ENCODE results near the gene PI4K2B.
"Not testable (repeated sequence)": the region's sequence is repeated elsewhere in the genome, so short reads cannot be mapped to it uniquely, and the experiment has no call there.

Gene PI4K2B

GRCh38 chr4:25253786-25254185, 20.0 kb downstream of the PI4K2B start:
- H3K4me3 Mint-ChIP-seq; H3K27ac Mint-ChIP-seq; H3K9me3 Mint-ChIP-seq (ENCODE audit: low read depth); H3K27me3 Mint-ChIP-seq; H3K36me3 Mint-ChIP-seq: not testable (repeated sequence)
- H3K4me1 Mint-ChIP-seq (ENCODE audit: low read depth) = peaks cover 30% of the 10 kb centered on the region

GRCh38 chr4:25258980-25259578, 25.2 kb downstream of the PI4K2B start:
- H3K27ac Mint-ChIP-seq = no peak overlapping the region
- H3K9me3 Mint-ChIP-seq (ENCODE audit: low read depth) = no peaks in the 10 kb centered on the region
- H3K27me3 Mint-ChIP-seq = no peaks in the 10 kb centered on the region
- H3K4me1 Mint-ChIP-seq (ENCODE audit: low read depth) = no peaks in the 10 kb centered on the region
- H3K4me3 Mint-ChIP-seq = no peak overlapping the region
- peaks cover 15% of the 10 kb centered on the region for H3K36me3 Mint-ChIP-seq

DNA sequence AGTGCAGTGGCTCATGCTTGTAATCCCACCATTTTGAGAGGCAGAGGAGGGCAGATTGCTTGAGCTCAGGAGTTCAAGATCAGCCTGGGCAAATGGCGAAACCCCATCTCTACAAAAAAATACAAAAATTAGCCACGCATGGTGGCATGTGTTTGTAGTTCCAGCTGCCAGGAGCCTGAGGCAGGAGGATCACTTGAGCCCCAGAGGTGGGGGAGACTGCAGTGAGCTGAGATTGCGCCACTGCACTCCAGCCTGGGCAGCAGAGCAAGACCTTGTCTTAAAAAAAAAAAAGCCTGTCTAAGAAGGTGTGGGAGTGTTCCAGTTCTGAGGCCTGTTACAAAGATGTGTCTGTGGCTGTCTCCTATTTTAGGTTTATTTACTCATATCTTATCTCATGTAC, 38.0 kb downstream of the PI4K2B start:
- Mint-ChIP-seq H3K27ac (no peak overlapping the region), H3K4me1 (ENCODE audit: low read depth) (no peaks in the 10 kb centered on the region), H3K4me3 (no peak overlapping the region), H3K9me3 (ENCODE audit: low read depth) (no peaks in the 10 kb centered on the region), H3K27me3 (no peaks in the 10 kb centered on the region), H3K36me3 (peaks cover 12% of the 10 kb centered on the region)

DNA sequence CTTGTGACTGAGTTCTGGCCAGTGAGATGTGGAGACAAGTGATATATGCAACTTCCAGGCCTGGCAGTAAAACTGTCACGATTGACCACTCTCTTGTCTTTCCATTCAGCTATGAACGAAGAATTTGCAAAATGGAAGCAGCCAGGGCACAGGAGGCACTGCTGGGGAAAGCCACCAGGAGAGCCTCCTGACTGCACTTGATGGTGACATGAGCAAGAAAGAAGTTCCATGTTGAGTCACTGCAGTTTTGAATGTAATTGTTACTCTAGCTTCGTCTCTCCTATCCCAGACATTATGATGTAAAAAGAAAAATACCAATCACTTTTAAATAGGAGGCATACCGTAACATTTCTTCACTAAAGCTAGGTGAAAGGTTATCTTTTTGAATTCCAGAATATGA, 46.4 kb downstream of the PI4K2B start:
- Mint-ChIP-seq H3K9me3 (ENCODE audit: low read depth) (no peaks in the 10 kb centered on the region), H3K36me3 (peaks cover 11% of the 10 kb centered on the region), H3K27me3 (no peaks in the 10 kb centered on the region), H3K4me1 (ENCODE audit: low read depth) (no peaks in the 10 kb centered on the region), H3K27ac (no peak overlapping the region), H3K4me3 (no peak overlapping the region)

DNA sequence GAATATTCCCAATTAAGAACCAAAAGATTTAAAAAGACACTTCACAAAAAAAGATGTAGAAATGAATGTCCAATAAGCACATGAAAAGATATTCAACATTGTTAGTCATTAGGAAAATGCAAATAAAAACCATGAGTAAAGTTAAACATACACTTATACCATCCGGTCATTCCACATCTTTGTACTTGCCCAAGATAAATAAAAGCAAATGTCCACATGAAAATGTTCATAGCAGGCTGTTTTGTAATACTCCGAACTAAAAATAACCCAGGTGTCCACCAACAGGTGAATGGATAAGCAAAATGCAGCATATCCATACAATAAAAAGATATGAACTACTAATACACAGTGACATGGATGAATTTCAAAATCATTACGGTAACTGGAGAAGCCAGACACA, 50.1 kb downstream of the PI4K2B start:
- H3K27me3 Mint-ChIP-seq = peaks cover 3% of the 10 kb centered on the region
- H3K27ac Mint-ChIP-seq = no peak overlapping the region
- peaks cover 6% of the 10 kb centered on the region for H3K9me3 Mint-ChIP-seq (ENCODE audit: low read depth)
- peaks cover 17% of the 10 kb centered on the region for H3K36me3 Mint-ChIP-seq
- no peaks in the 10 kb centered on the region for H3K4me1 Mint-ChIP-seq (ENCODE audit: low read depth)
- no peak overlapping the region for H3K4me3 Mint-ChIP-seq

DNA sequence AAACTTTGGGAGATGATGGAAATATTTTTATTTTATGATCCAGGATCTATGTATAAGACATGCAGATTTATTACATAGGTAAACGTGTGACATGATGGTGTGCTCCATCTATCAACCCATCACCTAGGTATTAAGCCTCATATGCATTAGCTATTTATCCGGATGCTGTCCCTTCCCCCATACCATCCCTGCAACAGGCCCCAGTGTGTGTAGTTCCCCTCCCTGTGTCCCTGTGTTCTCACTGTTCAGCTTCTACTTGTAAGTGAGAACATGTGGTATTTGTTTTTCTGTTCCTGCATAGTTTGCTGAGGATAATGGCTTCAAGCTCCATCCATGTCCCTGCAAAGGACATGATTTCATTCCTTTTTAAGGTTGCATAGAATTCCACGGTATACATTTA, 50.6 kb downstream of the PI4K2B start:
- no peak overlapping the region for H3K27ac Mint-ChIP-seq
- no peak overlapping the region for H3K4me3 Mint-ChIP-seq
- H3K9me3 Mint-ChIP-seq (ENCODE audit: low read depth) = peaks cover 6% of the 10 kb centered on the region
- no peaks in the 10 kb centered on the region for H3K4me1 Mint-ChIP-seq (ENCODE audit: low read depth)
- peaks cover 18% of the 10 kb centered on the region for H3K36me3 Mint-ChIP-seq
- peaks cover 3% of the 10 kb centered on the region for H3K27me3 Mint-ChIP-seq

GRCh38 chr4:25290490-25291067, 56.7 kb downstream of the PI4K2B start:
- H3K4me1 Mint-ChIP-seq (ENCODE audit: low read depth) = no peaks in the 10 kb centered on the region
- H3K27me3 Mint-ChIP-seq = peaks cover 3% of the 10 kb centered on the region
- no peak overlapping the region for H3K27ac Mint-ChIP-seq
- H3K9me3 Mint-ChIP-seq (ENCODE audit: low read depth) = peaks cover 6% of the 10 kb centered on the region
- no peak overlapping the region for H3K4me3 Mint-ChIP-seq
- H3K36me3 Mint-ChIP-seq = peaks cover 16% of the 10 kb centered on the region

DNA sequence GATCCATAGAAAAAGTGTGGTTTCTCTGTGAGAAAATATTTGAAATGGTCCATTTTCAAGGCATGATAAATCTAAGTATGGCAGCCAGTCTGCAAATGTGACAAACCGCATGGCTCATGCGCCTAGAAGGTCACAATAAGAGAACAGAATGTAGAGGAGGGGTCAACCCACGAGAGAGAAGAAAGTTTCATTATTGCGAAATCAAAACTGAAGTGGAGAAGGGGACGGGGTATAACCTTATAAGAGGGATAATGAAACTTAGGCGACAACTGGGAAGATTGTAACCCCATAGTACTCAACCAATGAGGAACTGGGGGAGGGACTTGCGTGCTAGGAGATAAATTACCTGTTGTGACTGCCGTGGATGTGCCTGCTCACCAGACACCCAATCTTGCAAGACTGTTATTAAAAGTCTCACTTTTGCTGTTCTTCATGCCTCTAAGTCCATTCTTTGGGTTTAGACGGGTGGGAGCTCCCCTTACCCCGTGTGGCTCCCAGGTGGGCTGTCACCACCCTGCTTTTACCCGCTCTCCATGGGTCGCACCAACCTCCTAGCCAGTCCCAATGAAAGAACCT, 57.4 kb downstream of the PI4K2B start:
- Mint-ChIP-seq H3K36me3 (peaks cover 18% of the 10 kb centered on the region), H3K27ac (no peak overlapping the region), H3K9me3 (ENCODE audit: low read depth) (peaks cover 6% of the 10 kb centered on the region)

GRCh38 chr4:25297528-25298242, 63.9 kb downstream of the PI4K2B start:
- no peak overlapping the region for H3K27ac Mint-ChIP-seq
- H3K4me3 Mint-ChIP-seq = no peak overlapping the region
- H3K9me3 Mint-ChIP-seq (ENCODE audit: low read depth) = no peaks in the 10 kb centered on the region
- peaks cover 2% of the 10 kb centered on the region for H3K36me3 Mint-ChIP-seq
- peaks cover 8% of the 10 kb centered on the region for H3K27me3 Mint-ChIP-seq
- H3K4me1 Mint-ChIP-seq (ENCODE audit: low read depth) = no peaks in the 10 kb centered on the region

More for the DNA sequence above, 57.4 kb downstream of the PI4K2B start:
- H3K4me1 Mint-ChIP-seq (ENCODE audit: low read depth) = no peaks in the 10 kb centered on the region
- no peak overlapping the region for H3K4me3 Mint-ChIP-seq
- peaks cover 5% of the 10 kb centered on the region for H3K27me3 Mint-ChIP-seq

DNA sequence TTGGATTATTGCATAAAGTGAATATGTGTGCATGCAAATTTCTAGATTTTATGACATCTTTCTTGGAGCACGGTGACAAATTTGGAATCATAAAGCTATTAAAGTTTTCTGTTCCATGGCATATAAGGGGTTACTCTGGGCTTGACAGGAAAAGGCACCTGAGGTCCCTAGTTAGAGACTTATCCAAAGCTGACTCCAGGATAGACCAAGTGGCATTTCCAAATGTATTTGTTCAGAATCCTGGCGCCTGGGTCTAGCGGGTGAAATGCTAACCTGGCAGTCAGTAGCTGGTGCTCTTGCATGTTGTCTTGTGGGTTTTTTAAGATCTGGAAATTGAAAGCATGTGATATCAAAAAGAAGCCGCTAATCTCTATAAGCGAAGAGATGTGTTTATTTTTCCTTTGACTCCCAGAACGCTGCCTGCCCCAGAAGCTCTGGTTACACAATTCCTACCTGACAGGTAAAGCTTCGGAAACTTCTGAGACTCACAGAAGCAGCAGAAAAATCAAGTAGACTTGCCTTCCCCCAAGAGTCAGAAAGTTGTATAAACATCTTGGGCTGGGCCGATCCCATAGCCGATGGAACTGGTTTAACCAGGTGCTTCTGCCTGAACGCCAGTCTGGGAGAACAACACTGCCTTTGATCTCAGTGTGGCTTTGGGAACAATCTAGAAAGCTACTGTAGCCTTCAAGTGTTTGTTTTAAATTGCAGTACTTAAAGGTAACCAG, 65.8 kb downstream of the PI4K2B start:
- H3K4me1 Mint-ChIP-seq (ENCODE audit: low read depth) = no peaks in the 10 kb centered on the region
- H3K9me3 Mint-ChIP-seq (ENCODE audit: low read depth) = no peaks in the 10 kb centered on the region
- no peak overlapping the region for H3K4me3 Mint-ChIP-seq
- peaks cover 8% of the 10 kb centered on the region for H3K27me3 Mint-ChIP-seq
- H3K36me3 Mint-ChIP-seq = peaks cover 2% of the 10 kb centered on the region
- H3K27ac Mint-ChIP-seq = no peak overlapping the region

- H3K36me3 Mint-ChIP-seq = no peaks in the 10 kb centered on the region
- H3K27me3 Mint-ChIP-seq = peaks cover 6% of the 10 kb centered on the region
- no peaks in the 10 kb centered on the region for H3K4me1 Mint-ChIP-seq (ENCODE audit: low read depth)
- H3K4me3 Mint-ChIP-seq = no peak overlapping the region
- no peaks in the 10 kb centered on the region for H3K9me3 Mint-ChIP-seq (ENCODE audit: low read depth)
- H3K27ac Mint-ChIP-seq = no peak overlapping the region
Measured at GRCh38 chr4:25301471-25301870, 67.6 kb downstream of the PI4K2B start.

DNA sequence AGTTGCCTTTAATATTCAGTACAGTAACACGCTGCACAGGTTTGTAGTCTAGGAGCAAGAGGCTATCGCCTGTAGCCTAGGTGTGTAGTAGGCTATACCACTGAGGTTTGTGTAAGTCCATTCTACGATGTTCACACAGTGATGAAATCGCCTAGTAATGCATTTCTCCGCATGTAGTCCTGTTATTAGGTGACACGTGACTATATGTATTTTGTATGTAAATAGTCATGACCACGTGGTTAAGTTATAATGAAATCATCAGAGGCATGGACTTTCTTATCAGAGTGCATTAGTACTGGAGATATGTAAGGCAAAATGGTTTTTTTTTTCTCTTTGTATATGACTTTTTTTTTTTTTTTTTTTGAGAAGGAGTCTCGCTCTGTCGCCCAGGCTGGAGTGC, 68.8 kb downstream of the PI4K2B start:
- Mint-ChIP-seq H3K27me3 (peaks cover 3% of the 10 kb centered on the region), H3K27ac (no peak overlapping the region), H3K36me3 (no peaks in the 10 kb centered on the region), H3K9me3 (ENCODE audit: low read depth) (no peaks in the 10 kb centered on the region), H3K4me3 (no peak overlapping the region), H3K4me1 (ENCODE audit: low read depth) (no peaks in the 10 kb centered on the region)

- Mint-ChIP-seq H3K9me3 (ENCODE audit: low read depth) (no peaks in the 10 kb centered on the region), H3K4me3 (no peak overlapping the region), H3K4me1 (ENCODE audit: low read depth) (no peaks in the 10 kb centered on the region), H3K27me3 (peaks cover 5% of the 10 kb centered on the region), H3K36me3 (no peaks in the 10 kb centered on the region), H3K27ac (no peak overlapping the region)
Measured at GRCh38 chr4:25303578-25303977, 69.7 kb downstream of the PI4K2B start.

DNA sequence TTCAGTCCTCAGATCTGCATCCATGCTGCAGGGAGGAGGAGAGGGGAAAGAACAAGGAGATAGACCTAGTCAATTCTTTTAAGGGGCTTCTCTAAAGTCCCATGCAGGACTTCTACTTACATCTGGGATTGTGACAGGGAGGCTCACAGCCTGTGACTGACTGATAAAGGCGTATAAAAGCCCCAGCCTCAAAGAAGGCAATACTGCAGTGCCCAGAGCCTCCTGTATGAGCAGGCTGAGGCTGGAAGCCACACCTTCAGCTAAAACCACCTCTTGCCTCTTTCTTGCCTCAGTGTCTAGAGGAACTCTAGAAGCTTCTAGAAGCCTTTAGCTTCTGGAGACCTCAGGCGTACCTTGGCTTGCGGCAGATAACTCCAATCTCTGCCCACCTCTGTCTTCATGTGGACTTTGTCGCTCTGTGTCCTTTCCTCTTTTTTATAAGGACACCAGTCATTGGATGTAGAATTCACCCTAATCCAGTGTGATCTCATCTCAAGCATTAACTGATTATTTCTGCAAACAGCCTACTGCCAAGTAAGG, 72.8 kb downstream of the PI4K2B start:
- Mint-ChIP-seq H3K36me3 (no peaks in the 10 kb centered on the region), H3K27me3 (peaks cover 5% of the 10 kb centered on the region), H3K4me3 (no peak overlapping the region), H3K27ac (no peak overlapping the region), H3K4me1 (ENCODE audit: low read depth) (no peaks in the 10 kb centered on the region), H3K9me3 (ENCODE audit: low read depth) (no peaks in the 10 kb centered on the region)

DNA sequence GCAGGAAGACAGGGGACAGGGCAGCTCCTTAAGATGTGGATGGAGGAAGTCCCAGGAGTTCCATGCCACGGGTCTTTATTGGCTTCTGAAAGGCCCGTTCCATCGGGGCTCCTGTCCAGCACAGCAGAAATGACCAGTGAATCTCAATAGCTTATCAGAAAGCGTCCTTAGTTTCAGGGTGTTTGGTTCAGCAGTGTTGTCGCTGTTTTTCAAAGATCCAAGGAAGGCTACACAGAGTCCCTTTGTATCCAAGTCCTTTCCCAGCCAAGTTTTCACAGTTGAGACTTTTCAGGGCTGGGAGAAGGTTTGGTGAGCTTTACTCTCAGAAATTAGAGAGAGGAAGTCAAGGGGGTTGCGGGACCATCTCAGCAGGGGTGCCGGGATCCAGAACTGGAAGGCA, 73.8 kb downstream of the PI4K2B start:
- Mint-ChIP-seq H3K4me3 (no peak overlapping the region), H3K4me1 (ENCODE audit: low read depth) (peaks cover 4% of the 10 kb centered on the region), H3K9me3 (ENCODE audit: low read depth) (no peaks in the 10 kb centered on the region), H3K36me3 (no peaks in the 10 kb centered on the region), H3K27me3 (peaks cover 3% of the 10 kb centered on the region), H3K27ac (no peak overlapping the region)

All from activated naive CD8-positive, alpha-beta T cell (primary cell).